HG03469 (cell line): Measurements from ENCODE around the gene CLCA1.
"Not testable (repeated sequence)": the region's sequence is repeated elsewhere in the genome, so short reads cannot be mapped to it uniquely, and the experiment has no call there.

Source experiments
- ATAC-seq: cut with Tn5 transposase; IDR thresholded peaks from one replicate; pipeline ENCODE4 v1.9.1; 2021; ENCODE audit warnings: mild to moderate bottlenecking, moderate library complexity, moderate number of reproducible peaks; ENCODE audit not compliant: unreplicated experiment

Gene CLCA1

GRCh38 chr1:86502125-86502646 lies 33.5 kb downstream of the CLCA1 start:
- ATAC-seq: not testable (repeated sequence)

- no peak for ATAC-seq
These were observed 34.1 kb downstream of the CLCA1 start for GRCh38 chr1:86502721-86503405.

- no peak for ATAC-seq
These were observed 34.8 kb downstream of the CLCA1 start for GRCh38 chr1:86503406-86504136.

- no peak for ATAC-seq
These were observed 35.4 kb downstream of the CLCA1 start for GRCh38 chr1:86504137-86504479.

- no peak for ATAC-seq
These were observed 36.3 kb downstream of the CLCA1 start for GRCh38 chr1:86504895-86505563.

GRCh38 chr1:86505564-86505902 lies 36.8 kb downstream of the CLCA1 start:
- ATAC-seq: no peak

- ATAC-seq: no peak
These were observed 39.3 kb downstream of the CLCA1 start for GRCh38 chr1:86507935-86508582.

GRCh38 chr1:86508583-86508969 lies 39.8 kb downstream of the CLCA1 start:
- ATAC-seq: no peak

GRCh38 chr1:86515597-86515996 lies 46.9 kb downstream of the CLCA1 start:
- ATAC-seq: no peak

GRCh38 chr1:86516335-86516734 lies 47.6 kb downstream of the CLCA1 start:
- no peak for ATAC-seq

GRCh38 chr1:86517336-86517735 lies 48.6 kb downstream of the CLCA1 start:
- no peak for ATAC-seq

- no peak for ATAC-seq
These were observed 52.2 kb downstream of the CLCA1 start for GRCh38 chr1:86520789-86521521.

GRCh38 chr1:86521522-86521891 lies 52.8 kb downstream of the CLCA1 start:
- no peak for ATAC-seq

- no peak for ATAC-seq
These were observed 53.5 kb downstream of the CLCA1 start for GRCh38 chr1:86522240-86522639.

- no peak for ATAC-seq
These were observed 55.1 kb downstream of the CLCA1 start for GRCh38 chr1:86523670-86524354.

- ATAC-seq: no peak
These were observed 58.6 kb downstream of the CLCA1 start for GRCh38 chr1:86527306-86527705.

- ATAC-seq: no peak
These were observed 61.6 kb downstream of the CLCA1 start for GRCh38 chr1:86530211-86530845.

GRCh38 chr1:86537928-86538695 lies 69.4 kb downstream of the CLCA1 start:
- ATAC-seq: no peak

- no peak for ATAC-seq
These were observed 70.0 kb downstream of the CLCA1 start for GRCh38 chr1:86538775-86539174.
